GF-D8 (cell line): ENCODE data around the gene TCEAL9.
"Not testable (repeated sequence)": the region's sequence is repeated elsewhere in the genome, so short reads cannot be mapped to it uniquely, and the experiment has no call there.

Source experiments
- DNase-seq: peaks from one replicate; lab custom pipeline; 2025; lab: John Stamatoyannopoulos, UW

Gene TCEAL9

DNA sequence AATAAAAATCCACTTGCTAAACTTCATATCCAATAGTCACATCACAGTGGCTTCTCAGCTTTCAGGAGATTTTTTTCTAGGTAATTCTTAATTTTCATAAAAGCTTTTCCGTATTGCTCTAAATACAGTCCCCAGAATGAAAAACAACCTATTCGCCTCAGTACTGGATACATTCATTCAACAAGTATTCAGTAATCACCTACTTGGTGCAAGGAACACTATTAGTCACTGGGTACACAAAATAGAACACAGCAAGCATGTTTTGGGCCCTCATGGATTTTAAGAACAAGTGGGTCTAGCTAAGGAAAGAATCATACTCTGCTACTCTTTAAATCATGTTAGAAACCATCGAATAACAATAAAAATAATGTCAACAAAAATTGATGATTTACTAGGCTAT, 17.3 kb downstream of the TCEAL9 start:
- DNase-seq: no peak

DNA sequence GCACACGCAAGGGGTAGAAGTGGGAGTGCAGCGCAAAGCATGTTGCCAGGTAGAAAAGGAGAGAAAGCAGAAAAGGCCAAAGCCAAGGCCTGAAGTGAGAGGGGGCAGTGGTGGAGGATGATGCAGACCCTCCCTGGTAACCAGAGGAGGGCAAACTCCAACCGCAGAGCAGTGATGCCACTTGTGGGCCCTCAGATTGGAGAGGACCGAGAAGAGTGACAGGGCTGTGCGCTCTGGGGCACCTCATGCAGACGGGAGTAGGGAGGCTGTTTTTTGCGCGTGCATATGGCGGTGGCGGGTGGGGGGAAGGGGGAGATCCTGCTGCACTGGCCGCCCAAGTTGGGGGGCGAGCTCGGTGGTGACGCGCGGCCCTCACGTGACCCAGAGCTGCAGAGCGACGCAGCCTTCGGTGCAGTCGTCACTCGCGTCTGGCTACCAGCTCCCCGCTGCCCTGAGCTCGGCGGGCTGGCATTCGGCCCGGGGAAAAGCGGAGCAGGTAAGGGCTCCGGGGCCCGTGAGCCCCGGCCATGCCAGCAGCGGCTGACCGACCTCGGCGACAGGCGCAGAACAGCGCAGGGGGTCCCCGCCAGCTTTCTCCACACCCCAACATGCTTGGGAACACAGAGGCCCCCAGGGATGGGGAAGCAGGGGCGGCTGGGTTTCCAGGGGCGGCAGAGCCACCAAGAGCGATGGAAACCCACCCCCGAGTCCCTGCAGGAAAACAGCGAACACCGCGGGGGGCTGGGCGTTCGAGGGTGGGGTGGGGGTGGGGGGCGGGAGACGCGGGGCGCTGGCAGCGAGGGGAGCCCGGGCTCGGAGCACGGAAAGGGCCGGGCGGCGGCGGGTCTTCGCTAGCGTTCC, 20.0 kb downstream of the TCEAL9 start, which contains the start of gene BEX3:
TSS of gene BEX3 (plus strand) at position 421 of the 861 bp plus-strand sequence. CDS start 984 bp downstream, outside the sequence.
- no peak for DNase-seq

DNA sequence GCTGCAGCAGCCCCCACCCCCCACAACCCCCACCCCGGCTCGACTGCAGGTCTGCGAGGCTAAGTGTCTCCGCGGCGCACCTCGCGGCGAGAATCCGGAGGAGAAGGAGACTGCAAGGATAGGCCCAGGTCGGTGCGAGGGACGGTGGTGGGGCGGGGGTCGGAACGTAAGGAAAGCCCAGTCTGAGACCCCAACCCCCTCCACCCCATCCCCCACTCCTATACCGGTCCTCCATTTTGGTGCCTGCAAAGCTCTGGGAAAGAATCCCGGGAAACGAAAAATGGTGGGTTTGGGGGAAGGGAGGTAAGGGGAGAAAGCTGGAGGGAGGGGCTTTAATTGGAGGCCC, 20.6 kb downstream of the TCEAL9 start:
- no peak for DNase-seq

DNA sequence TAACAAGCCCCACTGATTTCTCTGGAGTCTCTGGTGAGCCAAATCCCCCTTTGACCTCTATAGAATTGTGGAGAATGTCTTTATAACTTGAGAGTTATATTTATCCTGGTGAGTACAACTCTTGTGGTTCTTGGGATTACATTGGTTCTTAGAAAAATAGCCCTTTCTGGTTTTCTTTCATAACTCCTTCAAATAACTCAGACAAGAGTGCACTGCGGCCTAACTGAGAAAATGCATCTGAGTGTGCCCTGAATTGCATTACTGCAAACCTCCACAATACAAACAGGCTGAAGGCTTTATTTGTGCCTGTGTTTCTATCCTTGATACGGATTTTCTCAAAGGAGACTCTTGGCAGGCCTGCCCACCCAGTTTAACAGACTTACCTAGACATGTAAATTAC, 22.7 kb downstream of the TCEAL9 start:
- DNase-seq: no peak

DNA sequence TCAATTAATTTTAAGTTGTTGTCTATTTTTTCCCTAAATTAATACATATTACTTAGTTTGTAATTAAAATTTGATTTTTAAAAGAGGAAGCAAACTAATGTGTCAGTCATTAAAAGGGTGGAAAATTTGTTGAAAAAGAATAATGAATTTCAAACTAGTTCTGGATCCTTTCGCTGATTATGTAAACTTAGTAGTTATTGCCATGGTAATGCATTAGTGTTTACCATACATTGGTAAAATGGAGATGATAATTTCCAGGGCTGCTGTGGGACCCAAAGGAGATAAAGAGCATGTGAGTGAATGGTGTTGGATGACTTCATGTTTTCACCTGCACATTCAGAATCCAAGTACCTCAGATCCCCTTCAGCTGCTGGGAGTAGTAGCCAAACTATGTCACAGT, 26.6 kb downstream of the TCEAL9 start:
- DNase-seq: no peak

DNA sequence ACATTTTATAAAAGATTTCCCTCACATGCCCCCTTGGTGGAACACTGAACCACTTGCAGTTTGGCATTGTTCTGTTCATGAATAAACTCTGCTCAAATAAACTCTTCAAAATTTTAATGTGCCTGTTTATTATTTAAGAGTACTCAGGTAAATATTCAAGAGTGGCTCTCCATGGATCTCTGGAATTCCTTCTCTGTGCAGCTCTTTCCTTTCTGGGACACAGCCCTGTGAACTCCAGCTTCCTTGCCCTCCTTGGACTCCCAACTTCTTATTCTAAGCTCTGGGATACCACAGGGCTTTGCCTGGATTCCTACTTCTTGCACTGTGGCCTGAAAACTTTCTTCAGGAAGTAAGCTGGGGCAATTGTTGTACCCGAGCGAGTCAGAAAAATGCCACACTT, 28.4 kb downstream of the TCEAL9 start:
- DNase-seq: no peak

DNA sequence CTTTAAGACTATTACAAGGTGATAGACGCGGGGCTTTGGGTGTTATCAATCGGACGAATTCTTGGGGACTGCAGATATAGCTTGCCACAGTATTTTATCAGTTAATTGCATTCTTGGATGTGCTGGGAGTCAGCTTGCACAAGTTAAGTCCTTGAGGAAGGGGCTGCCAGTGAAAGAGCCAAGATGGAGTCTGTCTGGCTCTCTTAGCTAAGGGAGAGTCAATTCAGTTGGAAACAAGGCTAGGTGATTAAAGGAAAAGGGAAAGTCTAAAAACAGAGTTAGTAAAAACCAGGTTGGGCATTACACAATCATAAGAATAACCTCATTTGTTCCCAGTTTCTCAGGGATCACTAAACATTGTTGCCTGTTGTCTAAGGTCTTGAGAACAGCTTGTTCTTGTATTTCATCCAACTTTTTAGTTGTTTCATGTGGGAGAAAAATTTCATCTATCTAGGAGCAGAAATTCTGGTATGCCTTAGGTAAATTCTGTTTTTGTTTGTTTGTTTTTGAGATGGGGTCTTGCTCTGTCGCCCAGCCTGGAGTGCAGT, 29.1 kb downstream of the TCEAL9 start:
- DNase-seq: not testable (repeated sequence)

DNA sequence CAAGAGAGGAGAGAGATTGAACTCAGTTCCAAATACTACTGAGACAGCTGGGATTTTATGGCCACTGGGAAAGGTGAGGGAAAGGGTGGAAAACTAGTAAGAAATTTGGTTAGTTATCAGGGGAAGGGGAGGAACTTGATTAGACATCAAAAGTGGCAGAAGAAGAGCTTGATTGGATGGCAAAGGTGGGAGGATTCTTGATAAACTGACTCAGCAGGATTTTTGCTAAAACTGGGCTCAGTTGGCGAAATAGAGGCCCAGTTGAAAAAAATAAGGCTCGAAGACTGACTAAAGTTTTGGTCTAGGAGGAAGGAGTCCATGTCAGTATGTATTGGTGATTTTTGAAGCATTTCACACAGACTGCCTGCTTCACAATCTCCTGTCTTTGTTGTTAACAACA, 30.0 kb downstream of the TCEAL9 start:
- no peak for DNase-seq

DNA sequence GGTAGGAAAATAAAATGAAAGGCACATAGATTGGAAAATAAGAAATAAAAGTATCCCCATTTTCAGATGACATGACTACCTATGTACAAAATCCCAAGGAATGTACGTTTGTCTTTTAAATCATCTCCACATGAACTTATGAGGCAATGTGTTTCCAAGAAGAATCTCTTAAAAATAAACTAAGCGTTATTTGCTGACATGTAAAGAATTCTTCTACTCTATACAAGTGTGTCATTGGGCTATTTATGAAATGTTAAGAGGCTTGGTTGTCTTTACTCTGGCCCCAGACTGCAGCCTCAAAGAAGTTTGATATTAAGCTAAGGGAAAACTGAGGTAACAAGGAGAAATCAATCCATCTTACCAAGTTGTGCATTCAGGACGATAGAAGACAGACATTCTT, 37.2 kb downstream of the TCEAL9 start:
- no peak for DNase-seq

DNA sequence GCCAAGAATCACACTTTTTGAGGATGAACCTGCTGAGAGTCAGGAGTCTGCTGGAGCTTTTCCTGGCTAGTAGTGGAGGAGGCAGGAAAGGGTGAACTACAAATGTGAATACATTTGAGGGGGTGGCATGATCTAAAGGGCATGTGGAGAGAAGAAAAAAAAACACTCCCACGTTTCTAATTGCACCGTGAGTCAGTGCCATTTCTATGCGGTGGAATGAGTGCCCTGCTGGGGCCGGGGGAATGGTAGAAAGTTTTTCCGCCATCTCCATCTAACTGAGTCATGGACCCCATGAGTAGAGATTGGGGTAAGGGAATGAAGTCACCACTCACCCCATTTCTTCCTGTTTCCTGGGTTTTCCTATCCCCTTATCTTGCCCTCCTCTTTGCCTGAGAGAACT, 39.9 kb downstream of the TCEAL9 start:
- DNase-seq: no peak

DNA sequence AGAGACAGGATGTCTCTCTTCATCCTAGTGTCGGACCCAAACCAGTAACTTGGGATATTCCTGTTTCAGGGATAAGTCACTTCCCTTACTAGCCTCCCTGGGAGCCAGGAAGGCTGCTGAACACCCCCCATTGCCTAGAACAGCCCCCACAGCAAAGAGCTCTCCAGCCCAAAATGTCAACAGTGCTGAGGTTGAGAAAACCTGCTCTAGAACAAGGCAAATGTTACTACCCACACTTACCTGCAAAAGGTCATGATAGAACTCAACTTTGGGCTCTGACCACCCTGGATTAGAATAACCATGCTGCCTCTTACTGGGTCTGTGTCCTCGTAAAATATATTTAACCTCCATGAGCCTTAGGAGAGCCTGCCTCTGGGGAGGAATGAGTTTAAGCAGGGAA, 40.4 kb downstream of the TCEAL9 start:
- no peak for DNase-seq

DNA sequence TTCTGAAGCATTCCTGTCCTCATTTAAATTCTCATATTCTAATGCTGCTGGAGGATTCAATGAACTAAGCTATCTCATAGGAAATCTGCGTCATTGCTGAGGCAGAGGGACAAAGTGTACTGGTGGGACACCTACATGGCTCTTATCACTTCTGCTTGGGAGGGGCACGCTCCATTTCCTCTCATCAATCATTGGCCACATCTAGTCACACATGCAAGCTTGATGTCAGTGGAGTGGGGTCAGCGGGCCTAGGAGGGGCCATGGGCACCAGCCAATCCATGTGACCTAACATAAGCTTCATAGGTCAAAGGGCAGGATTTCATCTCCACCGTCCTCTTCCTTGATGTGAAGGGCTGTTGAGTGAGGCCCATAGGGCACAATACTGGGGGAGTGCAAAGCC, 41.4 kb downstream of the TCEAL9 start:
- DNase-seq: no peak

DNA sequence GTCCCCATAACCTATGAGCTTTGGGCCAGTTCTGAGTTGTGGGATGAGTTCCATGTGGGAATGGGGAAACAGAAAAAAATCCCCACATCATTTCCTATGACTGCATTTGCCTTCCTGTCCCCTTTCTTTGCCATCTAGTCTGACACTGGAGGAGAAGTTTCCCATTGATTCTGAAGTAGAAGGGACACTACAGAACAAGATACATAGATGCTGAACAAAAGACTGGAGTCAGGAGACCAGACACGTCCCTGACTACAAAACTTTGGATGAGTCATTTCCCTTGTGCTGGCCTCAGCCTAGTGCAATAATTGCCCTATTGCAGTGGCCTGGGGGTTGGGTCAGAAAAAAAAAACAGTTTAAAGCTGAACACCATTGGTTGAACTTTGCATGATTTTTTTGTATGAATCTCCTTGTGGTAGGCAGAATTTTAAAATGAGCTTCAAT, 42.1 kb downstream of the TCEAL9 start:
- DNase-seq: no peak

DNA sequence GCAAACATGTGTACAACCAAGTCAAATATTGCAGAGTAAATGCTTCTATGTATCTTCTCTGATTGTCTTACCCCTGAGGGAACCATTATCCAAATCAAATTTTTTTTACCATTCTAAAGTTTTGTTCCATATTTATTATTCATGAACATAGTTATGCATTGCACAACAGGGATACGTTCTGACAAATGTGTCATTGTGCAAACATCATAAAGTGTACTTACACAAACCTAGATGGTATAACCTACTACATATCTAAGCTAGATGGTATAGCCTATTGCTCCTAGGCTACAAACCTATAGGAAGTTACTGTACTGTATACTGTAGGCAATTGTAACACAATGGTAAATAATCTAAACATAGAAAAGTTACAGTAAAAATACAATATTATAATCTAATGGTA, 43.4 kb downstream of the TCEAL9 start:
- no peak for DNase-seq

DNA sequence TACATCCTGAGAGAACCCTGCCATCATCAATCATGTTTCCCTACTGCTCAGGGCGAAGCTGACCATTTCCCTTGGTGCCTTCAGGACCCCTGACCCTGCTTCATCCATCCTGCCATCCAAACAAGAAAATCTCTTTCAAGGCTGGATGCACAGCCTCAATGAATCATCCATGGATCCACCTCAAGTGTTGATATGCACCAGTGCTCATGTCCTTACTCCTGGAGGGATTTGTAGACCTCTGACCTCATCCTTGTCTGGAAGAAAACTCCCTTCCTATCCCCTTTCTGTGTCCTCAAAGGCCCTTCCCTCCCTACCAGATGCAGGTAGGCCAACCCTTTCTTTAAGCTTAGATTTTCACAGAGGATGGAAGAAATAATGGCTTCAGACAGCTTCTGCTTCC, 44.6 kb downstream of the TCEAL9 start:
- no peak for DNase-seq

DNA sequence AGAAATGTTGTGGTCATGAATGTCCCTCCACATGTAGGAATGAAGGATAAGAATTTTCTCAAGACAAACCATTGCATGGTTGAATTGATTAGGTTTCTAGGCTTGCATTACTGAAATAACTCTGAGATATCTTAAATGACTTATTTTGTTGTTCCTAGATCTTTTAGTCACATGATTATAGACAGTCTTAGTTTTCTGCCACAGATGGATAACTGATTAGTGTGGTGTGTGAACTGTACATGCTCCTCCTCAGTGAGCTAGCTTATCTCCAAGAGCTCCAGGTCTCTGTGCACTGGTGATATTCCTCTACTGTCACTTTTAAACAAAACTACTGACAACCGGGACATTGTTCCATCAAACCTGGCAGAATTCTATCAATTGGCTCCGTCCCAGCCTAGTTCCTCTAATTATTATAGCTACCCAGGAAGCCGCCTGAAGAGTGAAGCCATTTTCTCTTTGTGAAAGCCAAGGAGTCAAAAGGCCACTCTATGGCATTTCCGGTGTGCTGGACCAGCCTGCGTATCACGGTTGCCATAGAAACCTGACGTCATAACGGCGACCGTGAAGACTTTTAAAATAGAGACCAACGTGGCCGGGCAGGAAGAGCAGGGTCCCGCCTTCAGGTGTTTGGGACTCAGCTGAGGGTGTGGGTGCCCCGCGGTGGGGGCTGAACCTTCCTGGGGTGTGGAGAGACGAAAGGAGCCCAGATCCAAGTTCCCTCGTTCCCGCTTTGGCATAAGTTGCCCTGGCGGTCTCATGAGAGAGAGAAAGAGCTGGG, 48.1 kb downstream of the TCEAL9 start:
- no peak for DNase-seq

DNA sequence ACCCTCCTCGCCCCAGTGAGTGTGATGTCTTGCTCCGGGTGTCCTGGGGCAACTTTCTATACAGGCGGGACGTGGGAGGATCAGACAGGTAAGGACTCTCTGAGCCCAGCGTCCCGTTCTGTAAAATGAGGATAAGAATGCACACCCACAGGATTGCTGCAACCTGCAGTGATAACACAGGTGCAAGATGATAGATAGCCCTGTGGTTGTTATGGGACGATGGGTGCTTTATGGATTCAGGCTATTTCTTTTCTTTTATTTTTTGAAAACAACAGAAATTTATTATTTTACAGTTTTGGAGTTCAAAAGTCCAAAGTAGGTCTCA, 48.7 kb downstream of the TCEAL9 start:
- no peak for DNase-seq

DNA sequence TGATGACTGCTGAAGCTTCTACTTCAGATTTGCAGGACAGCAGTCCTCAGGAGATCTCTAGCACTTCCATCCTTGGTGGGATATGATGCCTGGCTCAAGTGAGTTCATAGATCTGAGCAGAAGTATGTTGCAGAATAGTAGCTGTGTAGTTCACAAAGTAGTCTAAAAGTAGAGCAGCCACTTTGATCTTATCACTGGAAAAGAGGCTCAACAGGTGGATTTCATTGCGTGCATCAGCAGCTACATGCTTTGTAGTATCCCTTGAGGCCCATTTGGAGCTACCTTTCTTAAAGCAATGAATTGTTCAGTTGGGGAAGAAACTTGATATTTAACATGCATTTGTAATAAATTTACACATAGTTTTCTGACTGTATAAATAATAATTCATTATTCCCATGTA, 50.0 kb downstream of the TCEAL9 start:
- no peak for DNase-seq

DNA sequence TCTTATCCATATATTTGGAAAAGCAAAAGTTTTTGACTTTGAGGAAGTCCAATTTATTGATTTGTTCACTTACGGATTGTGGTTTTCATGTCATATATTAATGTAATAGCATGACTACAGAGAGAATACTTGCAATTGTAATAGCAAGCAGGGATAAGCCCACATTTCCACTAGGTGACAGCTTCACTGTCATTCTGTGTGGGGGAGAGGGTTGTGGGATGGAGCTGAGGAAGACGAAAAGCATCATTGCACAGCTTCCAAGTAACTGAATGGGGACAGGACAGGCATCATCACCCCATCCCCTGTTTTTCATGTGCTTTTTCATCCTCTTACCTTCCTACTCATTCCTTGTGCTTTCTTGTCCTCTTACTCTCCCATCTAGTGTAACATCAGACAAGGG, 51.5 kb downstream of the TCEAL9 start:
- DNase-seq: no peak
